ENCODE data around the gene PPP4R4. TPM values are rescaled to one million over a fixed set of nuclear protein-coding genes. Genes with fewer than 3 reads are reported as not detected.

PPP4R4 gene, protein sequence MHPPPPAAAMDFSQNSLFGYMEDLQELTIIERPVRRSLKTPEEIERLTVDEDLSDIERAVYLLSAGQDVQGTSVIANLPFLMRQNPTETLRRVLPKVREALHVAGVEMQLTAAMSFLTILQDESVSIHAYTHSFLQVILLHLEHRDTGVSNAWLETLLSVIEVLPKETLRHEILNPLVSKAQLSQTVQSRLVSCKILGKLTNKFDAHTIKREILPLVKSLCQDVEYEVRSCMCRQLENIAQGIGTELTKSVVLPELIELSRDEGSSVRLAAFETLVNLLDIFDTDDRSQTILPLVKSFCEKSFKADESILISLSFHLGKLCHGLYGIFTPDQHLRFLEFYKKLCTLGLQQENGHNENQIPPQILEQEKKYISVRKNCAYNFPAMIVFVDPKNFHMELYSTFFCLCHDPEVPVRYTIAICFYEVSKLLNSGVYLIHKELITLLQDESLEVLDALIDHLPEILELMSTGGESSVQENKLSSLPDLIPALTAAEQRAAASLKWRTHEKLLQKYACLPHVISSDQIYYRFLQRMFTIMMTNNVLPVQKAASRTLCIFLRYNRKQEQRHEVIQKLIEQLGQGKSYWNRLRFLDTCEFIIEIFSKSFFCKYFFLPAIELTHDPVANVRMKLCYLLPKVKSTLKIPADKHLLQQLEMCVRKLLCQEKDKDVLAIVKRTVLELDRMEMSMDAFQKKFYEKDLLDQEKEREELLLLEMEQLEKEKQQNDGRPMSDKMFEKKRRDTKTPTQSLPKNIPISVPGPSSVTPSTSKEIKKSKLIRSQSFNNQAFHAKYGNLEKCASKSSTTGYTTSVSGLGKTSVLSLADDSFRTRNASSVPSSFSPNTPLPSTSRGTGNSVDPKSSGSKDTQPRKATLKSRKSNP
- 0.28 TPM for polyA plus RNA-seq (2012; ENCODE audit: missing spikeins)

DNA sequence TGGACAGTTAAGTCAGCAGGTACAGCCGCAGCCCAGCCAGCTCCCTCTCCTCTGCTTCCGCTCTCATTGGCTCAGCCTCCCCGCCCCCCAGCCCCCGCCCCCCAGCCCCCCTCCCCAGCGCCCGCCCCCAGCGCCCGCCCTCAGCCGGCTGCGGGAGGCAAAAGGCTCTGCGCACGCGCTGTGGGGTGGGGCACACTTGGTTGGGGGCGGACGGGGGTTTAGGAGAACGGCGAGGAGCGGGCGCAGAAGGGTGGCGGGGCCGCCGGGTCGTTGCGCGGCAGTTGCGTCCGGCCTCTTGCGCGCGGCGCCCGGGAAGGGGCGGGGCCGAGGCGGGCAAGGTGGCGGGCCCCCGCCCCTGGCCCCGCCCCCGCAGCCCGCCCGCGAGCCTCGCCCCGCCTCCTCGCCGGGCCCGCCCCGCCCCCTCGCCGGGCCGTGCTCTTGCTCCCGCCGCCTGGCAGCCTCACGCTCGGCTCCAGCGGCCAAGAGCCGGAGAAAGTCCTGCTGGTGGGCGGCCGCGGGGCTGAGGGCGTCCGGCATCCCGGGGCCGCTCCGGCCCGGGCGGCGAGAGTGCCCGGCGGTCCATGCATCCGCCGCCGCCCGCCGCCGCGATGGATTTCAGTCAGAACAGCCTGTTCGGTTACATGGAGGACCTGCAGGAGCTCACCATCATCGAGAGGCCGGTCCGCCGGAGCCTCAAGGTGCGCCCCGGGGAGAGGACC lies at the start of gene PPP4R4:
Gene PPP4R4 (plus strand): TSS at position 438 of the 719 bp plus-strand sequence. CDS start 144 bp downstream, at position 582.
- peak; percentile 65 for FAIRE-seq
- peak; percentile 76 for DNase-seq (ENCODE audit: insufficient read length)
- TF ChIP-seq TAF1 (IDR thresholded peaks at IDR 0.05; ENCODE audit: borderline replicate concordance, low read depth, low read length) (no peak), POLR2AphosphoS5 (IDR thresholded peaks at IDR 0.05; ENCODE audit: low read depth, low read length) (no peak), POLR2A (IDR thresholded peaks at IDR 0.05; ENCODE audit: low read depth, low read length) (no peak)

DNA sequence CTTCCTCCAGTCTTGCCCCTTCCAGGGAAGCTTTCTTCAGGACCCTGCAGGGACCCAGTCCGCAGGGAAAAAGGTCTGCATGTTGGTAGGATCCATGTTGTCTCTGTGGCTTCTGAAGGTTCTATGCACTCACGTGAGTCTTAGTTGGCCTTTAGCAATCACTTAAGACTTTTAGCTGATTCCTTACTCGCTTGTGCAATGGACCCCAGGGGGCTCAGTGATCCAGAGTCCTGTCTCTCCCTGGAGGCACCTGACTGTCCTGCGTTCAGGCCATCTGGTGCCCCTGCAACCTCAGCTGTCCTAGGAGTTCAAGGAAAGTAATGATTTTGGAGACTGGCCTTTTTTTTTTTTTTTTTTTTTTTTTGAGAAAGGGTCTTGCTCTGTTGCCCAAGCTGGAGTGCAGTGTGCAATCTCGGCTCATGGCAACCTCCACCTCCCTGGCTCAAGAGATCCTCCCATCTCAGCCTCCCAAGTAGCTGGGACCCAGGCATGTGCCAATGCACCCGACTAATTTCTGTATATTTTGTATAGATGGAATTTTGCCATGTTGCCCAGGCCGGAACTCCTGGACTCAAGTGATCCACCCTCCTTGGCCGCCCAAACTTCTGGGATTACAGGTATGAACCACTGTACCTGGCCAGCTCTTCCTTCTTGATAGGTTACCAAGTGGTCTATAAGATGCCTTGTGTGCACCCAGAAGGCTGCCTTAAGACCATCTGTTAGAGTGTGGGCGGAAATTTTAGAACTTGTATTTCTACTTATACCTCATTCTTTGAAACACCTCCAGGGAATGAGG lies 49.3 kb upstream of the PPP4R4 start:
- FAIRE-seq = no peak

DNA sequence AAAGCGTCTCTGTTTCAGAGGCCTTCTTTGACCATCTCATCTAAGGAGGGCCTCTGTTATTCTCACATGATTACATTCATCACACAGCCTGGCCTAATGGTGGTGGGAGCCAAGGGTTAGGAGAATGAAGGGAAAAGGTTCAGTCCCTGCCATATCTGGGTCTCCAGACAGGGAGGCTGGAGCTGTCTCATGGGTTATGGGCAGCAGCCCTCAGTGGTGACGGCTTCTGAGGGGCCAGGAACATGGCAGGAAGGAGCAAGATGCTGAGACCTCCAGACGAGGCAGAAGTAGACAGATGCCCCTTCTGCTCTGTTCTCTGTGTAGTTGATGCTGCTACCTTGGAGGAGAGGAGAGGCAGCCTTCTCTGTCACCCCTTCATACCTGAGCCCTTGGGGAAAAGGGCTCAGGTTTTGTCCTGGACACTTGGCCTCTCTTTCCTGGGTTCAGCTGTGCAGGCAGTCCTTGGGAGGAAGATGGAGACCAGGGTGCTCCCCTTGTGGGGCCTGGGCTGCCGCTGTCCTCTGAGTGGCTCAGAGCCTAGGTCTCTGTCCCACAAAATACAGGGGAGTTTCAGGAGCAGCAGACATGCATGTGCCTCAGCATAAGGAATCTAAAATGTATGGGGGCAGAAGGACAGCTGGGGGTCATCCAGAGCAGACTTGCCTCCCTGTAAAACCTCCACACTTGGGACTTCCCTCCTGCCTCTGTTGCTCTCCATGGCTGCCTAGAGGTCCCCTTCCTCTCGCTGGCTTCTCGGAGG lies 48.3 kb upstream of the PPP4R4 start:
- DNase-seq (ENCODE audit: insufficient read length) = no peak
- TF ChIP-seq POLR2A (IDR thresholded peaks at IDR 0.05; ENCODE audit: low read depth, low read length) (no peak), TAF1 (IDR thresholded peaks at IDR 0.05; ENCODE audit: borderline replicate concordance, low read depth, low read length) (no peak)
- no peak for FAIRE-seq

More for the DNA sequence above, 49.3 kb upstream of the PPP4R4 start:
- TF ChIP-seq POLR2A (IDR thresholded peaks at IDR 0.05; ENCODE audit: low read depth, low read length) (no peak), TAF1 (IDR thresholded peaks at IDR 0.05; ENCODE audit: borderline replicate concordance, low read depth, low read length) (no peak), POLR2AphosphoS5 (IDR thresholded peaks at IDR 0.05; ENCODE audit: low read depth, low read length) (no peak)
- no peak for DNase-seq (ENCODE audit: insufficient read length)

DNA sequence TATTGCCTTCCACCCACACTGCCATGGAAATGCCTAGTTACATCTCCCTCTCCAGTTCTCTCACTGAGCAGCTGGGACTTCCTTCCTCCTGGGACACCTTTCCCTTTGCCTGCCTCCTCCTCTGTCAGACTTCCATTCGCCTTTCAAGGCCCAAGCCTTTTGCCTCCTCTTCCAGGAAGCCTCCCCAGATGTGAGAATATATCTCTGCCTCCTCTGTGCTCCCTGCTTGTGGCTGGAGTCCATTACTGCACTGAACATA lies 47.8 kb upstream of the PPP4R4 start:
- FAIRE-seq = no peak
- no peak for DNase-seq (ENCODE audit: insufficient read length)
- TF ChIP-seq TAF1 (IDR thresholded peaks at IDR 0.05; ENCODE audit: borderline replicate concordance, low read depth, low read length) (no peak), POLR2AphosphoS5 (IDR thresholded peaks at IDR 0.05; ENCODE audit: low read depth, low read length) (no peak), POLR2A (IDR thresholded peaks at IDR 0.05; ENCODE audit: low read depth, low read length) (no peak)

DNA sequence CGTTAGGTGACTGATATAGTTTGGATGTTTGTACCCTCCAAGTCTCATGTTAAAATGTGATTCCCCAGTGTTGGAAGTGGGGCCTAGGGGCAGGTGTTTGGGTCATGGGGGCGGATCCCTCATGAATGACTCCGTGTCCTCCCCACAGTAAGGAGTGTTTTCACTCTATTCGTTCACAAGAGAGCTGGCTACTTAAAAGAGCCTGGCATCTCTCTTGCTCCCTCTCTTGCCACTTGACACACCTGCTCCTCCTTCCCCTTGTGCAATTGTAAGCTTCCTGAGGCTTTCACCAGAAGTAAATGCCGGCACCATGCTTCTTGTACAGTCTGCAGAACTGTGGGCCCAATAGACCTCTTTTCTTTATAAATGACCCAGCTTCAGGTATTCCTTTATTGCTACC lies 47.3 kb upstream of the PPP4R4 start:
- no peak for FAIRE-seq
- no peak for TF ChIP-seq POLR2AphosphoS5 (IDR thresholded peaks at IDR 0.05; ENCODE audit: low read depth, low read length)
- TF ChIP-seq POLR2A (IDR thresholded peaks at IDR 0.05; ENCODE audit: low read depth, low read length) = no peak
- TF ChIP-seq TAF1 (IDR thresholded peaks at IDR 0.05; ENCODE audit: borderline replicate concordance, low read depth, low read length) = no peak

DNA sequence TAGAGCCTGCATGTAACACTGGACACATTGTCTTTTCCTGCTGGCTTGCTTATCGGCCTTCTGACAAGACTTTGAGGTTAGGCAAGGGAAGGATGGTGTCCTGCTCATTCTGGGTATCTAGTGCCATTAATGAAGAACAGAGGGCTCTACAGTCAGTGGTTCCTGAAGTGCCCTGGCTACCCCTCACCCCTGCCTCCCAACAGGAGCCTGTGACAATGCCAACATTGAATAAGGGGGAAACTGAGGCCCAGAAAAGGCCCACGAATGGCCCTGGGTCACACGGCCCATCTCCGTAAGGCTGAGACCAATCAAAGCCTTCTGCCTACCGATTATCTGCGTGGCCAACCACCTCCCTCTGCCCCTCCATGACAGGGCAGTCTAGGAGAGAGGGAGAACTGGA lies 46.8 kb upstream of the PPP4R4 start:
- DNase-seq (ENCODE audit: insufficient read length) (no peak), FAIRE-seq (no peak)

More for the DNA sequence above, 47.3 kb upstream of the PPP4R4 start:
- DNase-seq (ENCODE audit: insufficient read length) = no peak

DNA sequence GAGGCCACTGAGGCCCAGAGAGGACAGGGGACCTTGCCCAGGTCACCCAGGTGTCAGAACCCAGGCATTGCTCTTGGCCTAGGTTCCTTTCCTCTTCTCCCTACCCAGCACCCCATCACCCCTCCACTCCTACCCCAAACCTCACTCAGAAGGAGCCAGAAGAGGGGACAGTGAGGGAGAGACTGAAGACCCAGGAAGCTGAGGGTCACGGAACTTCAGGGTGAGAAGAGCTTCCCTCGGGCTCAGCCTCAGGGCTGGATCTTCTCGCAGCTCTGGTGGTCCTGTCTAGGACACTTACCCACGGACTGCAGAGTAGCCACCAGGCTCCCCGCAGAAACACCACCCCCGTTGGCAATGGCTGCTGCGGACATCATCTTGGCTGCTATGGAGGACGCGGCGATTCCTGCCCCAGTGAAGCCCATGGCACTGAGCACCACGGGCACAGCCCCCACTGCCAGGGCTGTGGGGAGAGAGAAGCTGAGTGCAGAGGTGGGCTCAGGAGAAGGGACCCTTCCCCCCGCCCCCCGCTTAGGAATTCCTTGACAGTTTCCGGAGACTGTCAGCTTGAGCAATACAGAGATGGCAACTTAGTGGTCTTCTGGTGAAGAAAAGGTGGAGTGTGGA lies 45.8 kb upstream of the PPP4R4 start:
- no peak for TF ChIP-seq POLR2A (IDR thresholded peaks at IDR 0.05; ENCODE audit: low read depth, low read length)
- no peak for TF ChIP-seq POLR2AphosphoS5 (IDR thresholded peaks at IDR 0.05; ENCODE audit: low read depth, low read length)
- TF ChIP-seq TAF1 (IDR thresholded peaks at IDR 0.05; ENCODE audit: borderline replicate concordance, low read depth, low read length) = no peak
- DNase-seq (ENCODE audit: insufficient read length) (no peak), FAIRE-seq (no peak)

More for the DNA sequence above, 46.8 kb upstream of the PPP4R4 start:
- no peak for TF ChIP-seq POLR2AphosphoS5 (IDR thresholded peaks at IDR 0.05; ENCODE audit: low read depth, low read length)
- TF ChIP-seq TAF1 (IDR thresholded peaks at IDR 0.05; ENCODE audit: borderline replicate concordance, low read depth, low read length) = no peak
- TF ChIP-seq POLR2A (IDR thresholded peaks at IDR 0.05; ENCODE audit: low read depth, low read length) = no peak

DNA sequence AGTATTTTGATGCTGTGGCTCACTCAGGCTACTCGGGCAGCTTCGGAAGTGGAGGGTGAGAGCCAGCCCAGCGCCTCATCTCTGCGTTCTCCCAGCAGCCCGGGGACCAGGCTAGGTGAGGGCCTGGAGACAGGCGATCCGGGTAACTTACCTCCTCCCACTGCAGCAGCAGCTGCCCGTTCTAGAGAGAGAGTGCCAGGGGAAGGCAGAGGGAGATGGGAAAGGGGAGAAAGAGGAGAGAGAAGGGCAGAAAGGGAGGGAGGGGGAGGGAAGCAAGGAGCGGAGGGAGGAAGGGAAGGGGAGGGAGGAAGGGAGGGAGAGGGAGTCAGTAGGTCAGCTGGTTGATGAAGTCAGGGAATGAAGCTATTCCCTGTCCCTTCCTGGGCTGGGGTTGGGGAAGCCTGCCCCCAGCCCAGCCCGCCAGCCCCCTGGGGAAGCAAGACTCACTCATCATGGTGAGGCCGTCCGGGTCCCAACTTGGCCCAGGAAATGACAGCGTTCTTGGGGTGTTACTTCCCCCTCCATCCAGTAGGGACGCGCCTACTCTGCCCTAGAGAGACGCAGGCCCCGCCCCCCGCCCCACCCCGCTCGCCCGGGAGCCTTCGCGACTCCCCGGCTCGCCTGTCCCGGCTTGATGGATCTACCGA lies 44.9 kb upstream of the PPP4R4 start, which contains the start of gene IFI27L2:
Gene IFI27L2 (minus strand): TSS at position 494 of the 647 bp plus-strand sequence. CDS start 40 bp downstream, at position 454.
- peak; percentile 72; the same call in 1 of the 2 replicates for TF ChIP-seq POLR2A (IDR thresholded peaks at IDR 0.05; ENCODE audit: low read depth, low read length)
- 0 out of 2 replicates have a peak, but pooled peaks have one; percentile 16 for TF ChIP-seq TAF1 (IDR thresholded peaks at IDR 0.05; ENCODE audit: borderline replicate concordance, low read depth, low read length)
- TF ChIP-seq POLR2AphosphoS5 (IDR thresholded peaks at IDR 0.05; ENCODE audit: low read depth, low read length) = no peak
- FAIRE-seq = peak; percentile 84
- peak; percentile 92 for DNase-seq (ENCODE audit: insufficient read length)

DNA sequence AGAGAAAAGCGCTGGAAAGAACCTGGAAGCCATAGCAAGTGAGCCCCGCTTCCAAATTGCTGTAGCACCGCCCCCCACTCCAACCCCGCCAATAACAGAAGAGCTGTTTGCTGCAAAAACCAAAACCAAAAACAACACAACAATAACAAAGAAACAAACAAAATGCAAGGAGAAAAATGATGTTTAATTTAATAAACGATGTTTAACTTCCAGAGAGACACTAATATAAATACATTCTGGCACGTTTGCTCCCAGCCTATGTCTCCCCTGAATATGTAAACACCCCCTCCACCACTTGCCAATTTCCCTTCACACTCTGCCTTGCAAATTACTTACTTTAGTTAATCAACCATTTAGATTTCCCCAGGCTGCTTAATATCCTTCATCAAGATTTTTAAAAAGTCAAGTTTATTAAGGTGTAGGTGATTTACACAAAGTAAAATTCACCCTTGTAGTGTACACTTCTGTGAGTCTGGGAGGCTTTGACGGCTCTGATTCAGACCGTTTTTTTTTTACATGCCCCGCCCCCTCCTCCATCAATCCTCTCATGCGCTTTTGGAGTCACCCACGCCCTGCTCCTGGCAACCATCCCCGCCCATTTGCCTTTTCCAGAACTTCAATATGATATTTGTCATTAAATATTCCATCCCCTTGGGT lies 44.2 kb upstream of the PPP4R4 start:
- no peak for FAIRE-seq
- TF ChIP-seq POLR2A (IDR thresholded peaks at IDR 0.05; ENCODE audit: low read depth, low read length) = no peak
- no peak for TF ChIP-seq POLR2AphosphoS5 (IDR thresholded peaks at IDR 0.05; ENCODE audit: low read depth, low read length)
- TF ChIP-seq TAF1 (IDR thresholded peaks at IDR 0.05; ENCODE audit: borderline replicate concordance, low read depth, low read length) = no peak
- no peak for DNase-seq (ENCODE audit: insufficient read length)
